Fibroblast of pulmonary artery (primary cell): ENCODE results near the gene GNS.

Source experiments
- DNase-seq: peaks from one replicate; pipeline ENCODE4 v3.0.0-alpha.2; 2010; ENCODE audit warnings: low read depth
- H3K4me3 ChIP-seq: replicated peaks from 2 replicates; pipeline ENCODE4 v1.5.1; 2011; ENCODE audit warnings: low read depth, mild to moderate bottlenecking, control low read depth, low read length, moderate library complexity
- CTCF ChIP-seq: IDR thresholded peaks from 2 replicates; pipeline ENCODE4 v1.5.1; 2011; ENCODE audit warnings: mild to moderate bottlenecking, control low read depth, low read length, inconsistent platforms; ENCODE audit errors: missing control alignments

GNS gene

GRCh38 chr12:64716371-64716770 is 42.8 kb downstream of the GNS start:
- no peak for TF ChIP-seq CTCF
- no peak overlapping the region for H3K4me3 ChIP-seq
- no peak for DNase-seq

DNA sequence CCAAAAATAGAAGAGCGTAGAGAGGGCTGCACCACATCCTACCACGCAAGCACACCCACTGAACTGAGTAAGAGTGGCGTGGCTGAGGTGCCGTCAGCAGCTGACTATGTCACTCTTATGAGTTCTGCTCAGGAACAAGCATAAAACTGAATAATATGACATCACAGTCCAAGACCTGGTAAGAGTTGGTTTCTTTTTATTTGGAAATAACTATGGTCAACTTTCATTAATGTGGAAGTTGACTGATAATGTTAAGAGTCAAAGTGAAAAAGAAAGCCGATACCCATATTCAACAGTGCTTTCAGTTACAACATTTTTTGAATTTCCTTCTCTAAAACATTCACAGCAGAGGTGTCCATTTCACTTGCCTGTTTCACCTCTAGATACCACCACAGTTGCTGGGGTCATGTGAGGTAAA is 44.6 kb downstream of the GNS start:
- H3K4me3 ChIP-seq = no peak overlapping the region
- no peak for TF ChIP-seq CTCF
- no peak for DNase-seq

DNA sequence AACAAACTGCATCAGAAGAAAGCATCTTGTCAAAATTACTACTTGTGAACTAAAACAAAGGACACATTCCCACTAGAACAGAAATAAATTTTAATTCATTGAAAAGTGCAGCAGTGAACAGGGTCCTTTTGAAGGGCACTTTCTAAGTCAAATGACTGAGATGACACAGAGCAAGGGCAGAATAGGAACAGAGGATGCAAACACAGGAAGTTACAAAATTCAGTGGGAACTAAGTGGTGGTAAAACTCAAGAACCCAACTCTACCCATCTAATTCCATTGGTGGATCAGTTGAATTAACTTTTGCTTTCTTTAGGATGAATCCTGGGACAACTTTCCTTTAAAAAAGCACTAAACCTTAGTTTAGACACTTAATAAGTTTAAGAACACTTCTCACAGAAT is 45.8 kb downstream of the GNS start:
- no peak overlapping the region for H3K4me3 ChIP-seq
- TF ChIP-seq CTCF = no peak
- DNase-seq = no peak

GRCh38 chr12:64709429-64709828 is 49.8 kb downstream of the GNS start:
- H3K4me3 ChIP-seq = no peak overlapping the region
- no peak for TF ChIP-seq CTCF
- no peak for DNase-seq

GRCh38 chr12:64707926-64708325 is 51.3 kb downstream of the GNS start:
- no peak for DNase-seq
- no peak for TF ChIP-seq CTCF
- no peak overlapping the region for H3K4me3 ChIP-seq

- no peak for DNase-seq
- TF ChIP-seq CTCF = no peak
These were observed 51.8 kb downstream of the GNS start for GRCh38 chr12:64707362-64707761.

DNA sequence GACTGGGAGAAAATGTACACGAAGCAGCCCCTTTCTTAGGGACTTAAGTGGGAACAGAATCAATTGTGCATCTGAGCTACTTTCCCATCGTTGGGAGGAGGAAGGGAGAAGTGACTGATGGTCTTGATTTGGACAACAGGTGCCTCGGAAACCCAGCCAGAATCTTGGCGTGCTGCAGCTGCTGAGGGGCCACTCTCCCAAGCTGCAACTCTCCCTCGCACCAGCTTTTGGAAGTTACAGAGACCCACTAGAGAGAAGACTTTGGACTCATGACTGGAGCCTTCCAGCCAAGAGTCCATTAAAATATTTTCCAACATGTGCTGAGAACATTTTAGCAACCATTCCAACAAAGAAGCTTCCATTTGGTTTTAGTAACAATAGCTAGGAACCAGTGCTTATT is 52.3 kb downstream of the GNS start:
- no peak overlapping the region for H3K4me3 ChIP-seq
- TF ChIP-seq CTCF = no peak
- DNase-seq = no peak

More at GRCh38 chr12:64707362-64707761, 51.8 kb downstream of the GNS start:
- no peak overlapping the region for H3K4me3 ChIP-seq
